HepG2 (cell line): ENCODE data around the gene FUOM. TPM values are rescaled to one million over a fixed set of nuclear protein-coding genes. Genes with fewer than 3 reads are reported as not detected.

Experiments
- AFF4 ChIP-seq: sonication (generic); formaldehyde crosslinking; IDR thresholded peaks from 2 replicates; pipeline ENCODE4 v1.4.0; 2020; ENCODE audit warnings: missing genetic modification reagents
- ARID4A ChIP-seq: sonication (generic); formaldehyde crosslinking; IDR thresholded peaks from 2 replicates; pipeline ENCODE4 v1.5.0; 2020; ENCODE audit warnings: mild to moderate bottlenecking, missing genetic modification reagents, borderline replicate concordance
- ATM ChIP-seq: fragments of 450-650 bp; IDR thresholded peaks from 2 replicates; pipeline ENCODE4 v1.7.1; 2017; ENCODE audit warnings: mild to moderate bottlenecking, borderline replicate concordance
- HNF4G ChIP-seq, 2 experiments: sonication (generic) in 1 of 2; formaldehyde crosslinking in 1 of 2; IDR thresholded peaks; 2 replicates each; pipeline versions ENCODE4 v1.4.0 to v1.6.1; 2011 to 2020; ENCODE audit warnings: borderline replicate concordance in 2 of 2, low read depth in 2 of 2, mild to moderate bottlenecking in 2 of 2, low read length in 1 of 2, missing genetic modification reagents in 1 of 2, moderate library complexity in 1 of 2
- NFIB ChIP-seq: sonication (generic); formaldehyde crosslinking; IDR thresholded peaks from 2 replicates; pipeline ENCODE4 v1.9.0; 2021; ENCODE audit warnings: missing genetic modification reagents, mild to moderate bottlenecking, borderline replicate concordance
- NFKB2 ChIP-seq: sonication (generic); formaldehyde crosslinking; IDR thresholded peaks from 2 replicates; pipeline ENCODE4 v1.4.0; 2020; ENCODE audit warnings: missing genetic modification reagents, borderline replicate concordance
- SP1 ChIP-seq, 2 experiments: fragments of 450-650 bp in 1 of 2; sonication (generic) in 1 of 2; formaldehyde crosslinking in 1 of 2; IDR thresholded peaks; 2 replicates each; pipeline versions ENCODE4 v1.4.0 to v1.6.1; 2016 to 2020; ENCODE audit warnings: missing genetic modification reagents in 1 of 2
- TCF7 ChIP-seq: sonication (generic); IDR thresholded peaks from 2 replicates; pipeline ENCODE4 v1.6.1; 2016; ENCODE audit warnings: antibody characterized with exemption, low read depth
- TP53 ChIP-seq: sonication (generic); formaldehyde crosslinking; conservative IDR thresholded peaks from 2 replicates; pipeline ENCODE4 v1.4.0; 2020; ENCODE audit warnings: missing genetic modification reagents
- TSC22D2 ChIP-seq: sonication (generic); formaldehyde crosslinking; IDR thresholded peaks from 2 replicates; pipeline ENCODE4 v1.5.1; 2020; ENCODE audit warnings: missing genetic modification reagents, mild to moderate bottlenecking, borderline replicate concordance
- YY1 ChIP-seq: IDR thresholded peaks from 2 replicates; pipeline ENCODE4 v1.6.1; 2011; ENCODE audit warnings: low read length, low read depth, moderate library complexity, mild to moderate bottlenecking; ENCODE audit not compliant: insufficient read depth, insufficient replicate concordance
- ZBTB46 ChIP-seq: sonication (generic); formaldehyde crosslinking; IDR thresholded peaks from 2 replicates; pipeline ENCODE4 v1.4.0; 2020; ENCODE audit warnings: mild to moderate bottlenecking, missing genetic modification reagents, borderline replicate concordance
- ZNF414 ChIP-seq: sonication (generic); formaldehyde crosslinking; IDR thresholded peaks from 2 replicates; pipeline ENCODE4 v1.5.0; 2020; ENCODE audit warnings: missing genetic modification reagents
- ZNF589 ChIP-seq: sonication (generic); formaldehyde crosslinking; conservative IDR thresholded peaks from 2 replicates; pipeline ENCODE4 v1.8.0; 2022; ENCODE audit warnings: mild to moderate bottlenecking, moderate library complexity, missing genetic modification reagents
- ZNF691 ChIP-seq: sonication (generic); formaldehyde crosslinking; IDR thresholded peaks from 2 replicates; pipeline ENCODE4 v1.4.0; 2020; ENCODE audit warnings: missing genetic modification reagents, low read depth, mild to moderate bottlenecking, borderline replicate concordance
- ZNF772 ChIP-seq: sonication (generic); formaldehyde crosslinking; IDR thresholded peaks from 2 replicates; pipeline ENCODE4 v1.5.0; 2020; ENCODE audit warnings: mild to moderate bottlenecking, missing genetic modification reagents
- polyA plus RNA-seq, 8 experiments: library from polyadenylated mRNA; depleted of rRNA in 3 of 8; stranded (reverse) in 7 of 8; unstranded in 1 of 8; fragments of >200 nt; fragmentation: Illumina TruSeq in 4 of 8; extraction: Trizol in 4 of 8; gene quantifications; 2 replicates each; pipeline versions ENCODE4 v1.2.1 to v1.2.3, GENCODE V29; 2011 to 2016; ENCODE audit warnings: low read depth in 4 of 8, missing spikeins in 1 of 8, mixed read lengths in 1 of 8; ENCODE audit not compliant: insufficient read depth in 1 of 8
- total RNA-seq, 5 experiments: library from RNA; depleted of rRNA; stranded (reverse); fragments of >200 nt; fragmentation: Illumina TruSeq; extraction: Trizol; gene quantifications; 2 replicates each; pipeline ENCODE4 v1.2.3, GENCODE V29; 2016; ENCODE audit warnings: low read depth in 1 of 5

The FUOM gene
- total and polyA plus RNA-seq, 2 of the 13 experiments (the other 11 are each of a cell fraction or from before 2014, with no cell fraction given), result 27.5 to 60.4 TPM

- TF ChIP-seq ARID4A (CRISPR knock-in tag), result peak; percentile 77; the same call in 1 of the 2 replicates
- TF ChIP-seq ZNF589 (CRISPR knock-in tag), result no peak
- TF ChIP-seq SP1 (IDR thresholded peaks at IDR 0.05), result no peak
- peak; percentile 7; the same call in 1 of the 2 replicates for TF ChIP-seq SP1 (CRISPR knock-in tag; IDR thresholded peaks at IDR 0.05)
- peak; percentile 77 for TF ChIP-seq HNF4G (IDR thresholded peaks at IDR 0.05; ENCODE audit: borderline replicate concordance, low read depth, low read length)
- TF ChIP-seq HNF4G (CRISPR knock-in tag; IDR thresholded peaks at IDR 0.05; ENCODE audit: borderline replicate concordance, low read depth), result no peak
- TF ChIP-seq ZBTB46 (CRISPR knock-in tag), result peak; percentile 74; the same call in 1 of the 2 replicates
- no peak for TF ChIP-seq TCF7
- 0 out of 2 replicates have a peak, but pooled peaks have one; percentile 5 for TF ChIP-seq NFKB2 (CRISPR knock-in tag)
- TF ChIP-seq ZNF772 (CRISPR knock-in tag), result no peak
- no peak for TF ChIP-seq AFF4 (CRISPR knock-in tag)
- 0 out of 2 replicates have a peak, but pooled peaks have one; percentile 12 for TF ChIP-seq TP53 (CRISPR knock-in tag)
- peak; percentile 65; the same call in 1 of the 2 replicates for TF ChIP-seq ZNF414 (CRISPR knock-in tag)
- no peak; the same call in 1 of the 2 replicates for TF ChIP-seq NFIB (CRISPR knock-in tag)
- peak; percentile 45; the same call in 1 of the 2 replicates for TF ChIP-seq ZNF691 (CRISPR knock-in tag)
- TF ChIP-seq TSC22D2 (CRISPR knock-in tag), result peak; percentile 10; the same call in 1 of the 2 replicates
- peak; percentile 65 for TF ChIP-seq YY1
- no peak for TF ChIP-seq ATM
Observed at GRCh38 chr10:133359554-133359971, 1.7 kb upstream of the FUOM start (continued).
